RWPE1 (cell line): Measurements from ENCODE around the gene GPR61.

Experiments
- CTCF ChIA-PET: fragments of 350-600 bp; sonication (Branson Sonifier 250); formaldehyde crosslinking; extraction: SDS; loops from one replicate; lab custom pipeline; 2021; lab: Yijun Ruan, JAX
- POLR2A ChIA-PET: fragments of 400-600 bp; formaldehyde crosslinking; extraction: SDS; loops from one replicate; lab custom pipeline; 2020; ENCODE audit warnings: antibody characterized with exemption; ENCODE audit not compliant: low non-redundant PET; lab: Yijun Ruan, JAX
- DNase-seq: peaks from one replicate; pipeline ENCODE4 v3.0.0; 2012; ENCODE audit warnings: low spot score
- H3K27ac ChIP-seq: fragments of 450-650 bp; 2 replicates; pipeline ENCODE4 v1.5.1; 2017
- CTCF ChIP-seq: fragments of 450-650 bp; conservative IDR thresholded peaks from 2 replicates; pipeline ENCODE4 v1.5.1; 2017; ENCODE audit warnings: low read depth, mild to moderate bottlenecking

The GPR61 gene

GRCh38 chr1:109539676-109540075 is at the start of gene GPR61:
TSS of gene GPR61 (plus strand) at chr1:109539872. CDS start at chr1:109543023, 3,151 bp downstream.
- POLR2A ChIA-PET, result no interaction called here

GRCh38 chr1:109490029-109490933 is 49.4 kb upstream of the GPR61 start:
- ChIA-PET CTCF (interaction anchor here (0.5 to 10.6 kb wide), 14 partner anchors 10 to 530 kb away, joined by 3 to 180 read pairs (median 3); partner anchors contain the start of genes AMIGO1 and PSMA5), POLR2A (no interaction called here)
- DNase-seq, result peak; percentile 59
- peak; percentile 74 for TF ChIP-seq CTCF
- no peak overlapping the region for H3K27ac ChIP-seq

More at GRCh38 chr1:109539676-109540075, at the start of gene GPR61:
- TF ChIP-seq CTCF, result no peak
- no peak within 1 kb of the TSS for H3K27ac ChIP-seq
- CTCF ChIA-PET, result interaction anchor here (0.6 kb wide), 1 partner anchor 106 kb away, joined by 3 read pairs; no protein-coding TSS in a partner anchor
- no peak for DNase-seq

GRCh38 chr1:109490934-109491302 is 48.8 kb upstream of the GPR61 start:
- TF ChIP-seq CTCF, result peak; percentile 24; the same call in 1 of the 2 replicates
- ChIA-PET CTCF (interaction anchor here (0.7 to 10.6 kb wide), 10 partner anchors 9 to 530 kb away, joined by 3 to 180 read pairs (median 3); partner anchors contain the start of gene PSMA5), POLR2A (no interaction called here)
- no peak overlapping the region for H3K27ac ChIP-seq
- no peak for DNase-seq

GRCh38 chr1:109491372-109491771 is 48.3 kb upstream of the GPR61 start:
- no peak overlapping the region for H3K27ac ChIP-seq
- TF ChIP-seq CTCF, result no peak
- ChIA-PET CTCF (interaction anchor here (0.5 to 10.6 kb wide), 10 partner anchors 9 to 335 kb away, joined by 3 to 180 read pairs (median 3); partner anchors contain the start of gene PSMA5), POLR2A (no interaction called here)
- no peak for DNase-seq

- DNase-seq, result no peak
- ChIA-PET CTCF (interaction anchor here (0.6 to 10.6 kb wide), 7 partner anchors 12 to 142 kb away, joined by 3 to 180 read pairs (median 6); partner anchors contain the start of gene AMIGO1), POLR2A (no interaction called here)
- no peak for TF ChIP-seq CTCF
- H3K27ac ChIP-seq, result peak overlapping the region; percentile 83
Measured at GRCh38 chr1:109492779-109493178, 46.9 kb upstream of the GPR61 start.

- CTCF ChIA-PET, result interaction anchor here (0.6 to 10.6 kb wide), 10 partner anchors 9 to 693 kb away, joined by 3 to 180 read pairs (median 3); partner anchors contain the start of genes AMIGO1 and PSMA5
- no peak for TF ChIP-seq CTCF
- peak overlapping the region; percentile 83 for H3K27ac ChIP-seq
- POLR2A ChIA-PET, result interaction anchor here (0.6 kb wide), 1 partner anchor 63 kb away, joined by 3 read pairs; no protein-coding TSS in a partner anchor
- no peak for DNase-seq
Measured at GRCh38 chr1:109493227-109493626, 46.4 kb upstream of the GPR61 start.
